DND-41 (cell line): ENCODE results near the gene VAMP7.
"Not testable (repeated sequence)": the region's sequence is repeated elsewhere in the genome, so short reads cannot be mapped to it uniquely, and the experiment has no call there.

Experiments used
- EZH2 ChIP-seq: IDR thresholded peaks from 3 replicates; pipeline ENCODE4 v1.6.1; 2012; ENCODE audit warnings: borderline replicate concordance, low read depth, mild to moderate bottlenecking, moderate library complexity, low read length, inconsistent platforms; ENCODE audit not compliant: severe bottlenecking
- TF ChIP-seq, protein P1 (sequence below): IDR thresholded peaks from 2 replicates; pipeline ENCODE4 v1.5.1; 2012; ENCODE audit warnings: borderline replicate concordance, low read length, moderate library complexity, mild to moderate bottlenecking; ENCODE audit not compliant: poor library complexity, severe bottlenecking; ENCODE audit errors: extremely low read depth

DNA sequence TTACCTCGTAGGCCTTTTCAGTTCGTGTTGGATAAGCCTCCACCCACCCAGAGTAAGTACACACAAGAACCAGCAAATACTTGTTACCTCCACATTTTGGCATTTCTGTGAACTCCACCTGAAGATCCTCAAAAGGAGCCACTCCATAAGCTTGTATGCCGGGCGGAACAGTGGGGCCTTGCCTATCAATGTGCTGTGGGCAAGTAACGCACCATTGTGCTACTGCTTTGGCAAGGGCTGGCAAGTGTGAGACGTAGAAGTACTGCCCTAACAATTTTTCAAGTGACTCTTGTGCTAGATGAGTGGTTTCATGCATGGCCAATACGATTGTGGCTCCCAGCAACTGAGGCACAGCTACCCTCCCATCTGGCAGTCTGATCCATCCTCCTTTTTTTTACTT lies 91.1 kb downstream of the VAMP7 start:
- TF ChIP-seq, protein P1, sequence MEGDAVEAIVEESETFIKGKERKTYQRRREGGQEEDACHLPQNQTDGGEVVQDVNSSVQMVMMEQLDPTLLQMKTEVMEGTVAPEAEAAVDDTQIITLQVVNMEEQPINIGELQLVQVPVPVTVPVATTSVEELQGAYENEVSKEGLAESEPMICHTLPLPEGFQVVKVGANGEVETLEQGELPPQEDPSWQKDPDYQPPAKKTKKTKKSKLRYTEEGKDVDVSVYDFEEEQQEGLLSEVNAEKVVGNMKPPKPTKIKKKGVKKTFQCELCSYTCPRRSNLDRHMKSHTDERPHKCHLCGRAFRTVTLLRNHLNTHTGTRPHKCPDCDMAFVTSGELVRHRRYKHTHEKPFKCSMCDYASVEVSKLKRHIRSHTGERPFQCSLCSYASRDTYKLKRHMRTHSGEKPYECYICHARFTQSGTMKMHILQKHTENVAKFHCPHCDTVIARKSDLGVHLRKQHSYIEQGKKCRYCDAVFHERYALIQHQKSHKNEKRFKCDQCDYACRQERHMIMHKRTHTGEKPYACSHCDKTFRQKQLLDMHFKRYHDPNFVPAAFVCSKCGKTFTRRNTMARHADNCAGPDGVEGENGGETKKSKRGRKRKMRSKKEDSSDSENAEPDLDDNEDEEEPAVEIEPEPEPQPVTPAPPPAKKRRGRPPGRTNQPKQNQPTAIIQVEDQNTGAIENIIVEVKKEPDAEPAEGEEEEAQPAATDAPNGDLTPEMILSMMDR: not testable (repeated sequence)
- not testable (repeated sequence) for TF ChIP-seq EZH2
